H9 (cell line): ENCODE data around the gene BAG3. TPM values are rescaled to one million over a fixed set of nuclear protein-coding genes. Genes with fewer than 3 reads are reported as not detected.

Experiments
- DNase-seq: peaks from one replicate; pipeline ENCODE4 v3.0.0-alpha.2; 2017
- H2AFZ ChIP-seq: one replicate; pipeline ENCODE4 v1.6.1; 2013; ENCODE audit warnings: mild to moderate bottlenecking, low read length, control low read depth, moderate library complexity
- H2AK5ac ChIP-seq: 2 replicates; pipeline ENCODE4 v1.6.1; 2013; ENCODE audit warnings: low read length, control low read depth, mixed read lengths; ENCODE audit not compliant: insufficient read length
- H2BK120ac ChIP-seq: one replicate; pipeline ENCODE4 v1.6.1; 2013; ENCODE audit warnings: low read depth, mild to moderate bottlenecking, low read length, control low read depth, inconsistent platforms; ENCODE audit not compliant: poor library complexity, severe bottlenecking
- H2BK12ac ChIP-seq: 2 replicates; pipeline ENCODE4 v1.6.1; 2013; ENCODE audit warnings: low read length, control low read depth, mixed read lengths, low read depth; ENCODE audit not compliant: insufficient read length
- H2BK15ac ChIP-seq: 2 replicates; pipeline ENCODE4 v1.6.1; 2013; ENCODE audit warnings: low read depth, low read length, control low read depth
- H2BK20ac ChIP-seq: one replicate; pipeline ENCODE4 v1.6.1; 2013; ENCODE audit warnings: low read depth, mild to moderate bottlenecking, low read length, control low read depth, inconsistent platforms; ENCODE audit not compliant: poor library complexity, severe bottlenecking
- H2BK5ac ChIP-seq: 2 replicates; pipeline ENCODE4 v1.6.1; 2013; ENCODE audit warnings: low read length, control low read depth, mixed read lengths; ENCODE audit not compliant: insufficient read length
- H3K14ac ChIP-seq: 2 replicates; pipeline ENCODE4 v1.6.1; 2013; ENCODE audit warnings: low read length, control low read depth; ENCODE audit not compliant: insufficient read depth
- H3K18ac ChIP-seq: 2 replicates; pipeline ENCODE4 v1.6.1; 2013; ENCODE audit warnings: low read depth, mild to moderate bottlenecking, mixed read lengths, low read length, control low read depth; ENCODE audit not compliant: insufficient read length
- H3K23ac ChIP-seq: 2 replicates; pipeline ENCODE4 v1.6.1; 2013; ENCODE audit warnings: low read length, control low read depth, mixed read lengths, low read depth; ENCODE audit not compliant: insufficient read length
- H3K23me2 ChIP-seq: 2 replicates; pipeline ENCODE4 v1.6.1; 2013; ENCODE audit warnings: low read depth, mild to moderate bottlenecking, mixed read lengths, low read length, control low read depth; ENCODE audit not compliant: insufficient read length, poor library complexity, severe bottlenecking
- H3K27ac ChIP-seq: 2 replicates; pipeline ENCODE4 v1.5.1; 2013; ENCODE audit warnings: low read length, control low read depth, mixed read lengths, low read depth; ENCODE audit not compliant: insufficient read length
- H3K27me3 ChIP-seq: 2 replicates; pipeline ENCODE4 v1.6.1; 2013; ENCODE audit warnings: low read length, control low read depth, inconsistent platforms; ENCODE audit not compliant: insufficient read depth
- H3K4ac ChIP-seq: 2 replicates; pipeline ENCODE4 v1.6.1; 2013; ENCODE audit warnings: low read depth, mild to moderate bottlenecking, control low read depth, inconsistent platforms, low read length, moderate library complexity
- H3K4me1 ChIP-seq: 2 replicates; pipeline ENCODE4 v1.6.1; 2013; ENCODE audit warnings: low read length, control low read depth, inconsistent platforms; ENCODE audit not compliant: insufficient read depth
- H3K4me2 ChIP-seq: 2 replicates; pipeline ENCODE4 v1.6.1; 2013; ENCODE audit warnings: low read length, control low read depth, mixed read lengths; ENCODE audit not compliant: insufficient read length, insufficient read depth
- H3K56ac ChIP-seq: 2 replicates; pipeline ENCODE4 v1.6.1; 2013; ENCODE audit warnings: low read depth, mild to moderate bottlenecking, mixed read lengths, low read length, control low read depth; ENCODE audit not compliant: insufficient read length
- H3K79me1 ChIP-seq: 2 replicates; pipeline ENCODE4 v1.6.1; 2013; ENCODE audit warnings: low read depth, mild to moderate bottlenecking, moderate library complexity, low read length, control low read depth, inconsistent platforms; ENCODE audit not compliant: insufficient read depth, poor library complexity, severe bottlenecking
- H3K79me2 ChIP-seq: 2 replicates; pipeline ENCODE4 v1.6.1; 2013; ENCODE audit warnings: low read length, control low read depth, inconsistent platforms; ENCODE audit not compliant: insufficient read depth
- H3K9ac ChIP-seq: 2 replicates; pipeline ENCODE4 v1.6.1; 2013; ENCODE audit warnings: low read length, control low read depth, mixed read lengths; ENCODE audit not compliant: insufficient read length; ENCODE audit errors: extremely low read depth
- H3K9me3 ChIP-seq: one replicate; pipeline ENCODE4 v1.6.1; 2013; ENCODE audit warnings: low read depth, low read length, inconsistent platforms; ENCODE audit not compliant: control insufficient read depth
- H3T11ph ChIP-seq: one replicate; pipeline ENCODE4 v1.6.1; 2013; ENCODE audit warnings: mild to moderate bottlenecking, low read length, control low read depth, inconsistent platforms
- H4K20me1 ChIP-seq: one replicate; pipeline ENCODE4 v1.6.1; 2013; ENCODE audit not compliant: control insufficient read depth, insufficient read length, insufficient read depth
- H4K5ac ChIP-seq: 2 replicates; pipeline ENCODE4 v1.6.1; 2013; ENCODE audit warnings: low read depth, mild to moderate bottlenecking, mixed read lengths, low read length, control low read depth; ENCODE audit not compliant: insufficient read length
- H4K8ac ChIP-seq: replicated peaks from 2 replicates; pipeline ENCODE4 v1.6.1; 2013; ENCODE audit warnings: low read length, control low read depth, mixed read lengths, low read depth; ENCODE audit not compliant: insufficient read length
- H4K91ac ChIP-seq: 2 replicates; pipeline ENCODE4 v1.6.1; 2013; ENCODE audit warnings: low read depth, mild to moderate bottlenecking, moderate library complexity, mixed read lengths, low read length, control low read depth; ENCODE audit not compliant: insufficient read length
- H3K27ac Mint-ChIP-seq, 3 experiments: 2 replicates in 2 of 3; 3 replicates in 1 of 3; pipeline ENCODE4 v1.8.0; 2020 to 2021; ENCODE audit warnings: mixed read lengths in 3 of 3, mild to moderate bottlenecking in 1 of 3, moderate library complexity in 1 of 3
- H3K27me3 Mint-ChIP-seq: 2 replicates; pipeline ENCODE4 v1.8.0; 2021; ENCODE audit warnings: low read depth, mild to moderate bottlenecking, moderate library complexity, mixed read lengths
- H3K36me3 Mint-ChIP-seq, 3 experiments: 2 replicates in 2 of 3; 3 replicates in 1 of 3; pipeline ENCODE4 v1.8.0; 2020 to 2021; ENCODE audit warnings: low read depth in 3 of 3, mixed read lengths in 3 of 3; ENCODE audit not compliant: insufficient read depth in 1 of 3
- H3K4me1 Mint-ChIP-seq, 2 experiments: 2 replicates each; pipeline ENCODE4 v1.8.0; 2020; ENCODE audit warnings: mixed read lengths in 2 of 2
- H3K4me3 Mint-ChIP-seq, 2 experiments: 2 replicates in 1 of 2; 3 replicates in 1 of 2; pipeline ENCODE4 v1.8.0; 2020 to 2021; ENCODE audit warnings: mild to moderate bottlenecking in 2 of 2, mixed read lengths in 2 of 2, moderate library complexity in 1 of 2
- H3K9me3 Mint-ChIP-seq, 2 experiments: 2 replicates in 1 of 2; 3 replicates in 1 of 2; pipeline ENCODE4 v1.8.0; 2020; ENCODE audit warnings: mild to moderate bottlenecking in 2 of 2, mixed read lengths in 2 of 2, moderate library complexity in 1 of 2
- CTCF ChIP-seq: fragments of 200-600 bp; sonication (generic); conservative IDR thresholded peaks from 3 replicates; pipeline ENCODE4 v1.8.0; 2021; ENCODE audit warnings: antibody characterized with exemption, mild to moderate bottlenecking
- WGBS: extraction: QIAGEN DNeasy Blood & Tissue Kit; methylation state at CpG from one replicate; pipeline ENCODE4 v1.1.7; 2013; ENCODE audit warnings: missing lambda C conversion rate, low lambda C conversion rate, mixed read lengths; ENCODE audit not compliant: insufficient read length; ENCODE audit errors: extremely low coverage; 5-methylcytosine and 5-hydroxymethylcytosine counted together
- total RNA-seq: library from RNA; stranded (reverse); gene quantifications from 2 replicates; pipeline ENCODE4 v1.2.1, GENCODE V29; 2021

Gene BAG3
- total RNA-seq, 1 experiment from 2014 or later = 11.4 TPM

GRCh38 chr10:119608316-119609155, 42.6 kb upstream of the BAG3 start:
- H2BK20ac ChIP-seq = no peak overlapping the region
- H3K56ac ChIP-seq = no peak overlapping the region
- no peaks in the 10 kb centered on the region for H3K9me3 ChIP-seq
- no peaks in the 10 kb centered on the region for H3K4me1 ChIP-seq
- H3K27me3 ChIP-seq = no peaks in the 10 kb centered on the region
- DNase-seq = peak; percentile 55
- H2AK5ac ChIP-seq = no peak overlapping the region
- Mint-ChIP-seq H3K4me1 (peaks cover 2 to 6% of the 10 kb centered on the region in 2 experiments), H3K9me3 (peaks cover 3 to 9% of the 10 kb centered on the region in 2 experiments), H3K27me3 (peaks cover 5% of the 10 kb centered on the region), H3K4me3 (peak overlapping the region in 1 of 2 experiments; percentile 53; a peak in 2 of 5 replicates), H3K36me3 (0 out of 7 replicates have a peak, but pooled peaks cover 0 to 3% (median 3%) of the 10 kb centered on the region in 3 experiments), H3K27ac (no peak overlapping the region)
- H3K9ac ChIP-seq = no peak overlapping the region
- no peak overlapping the region for H3T11ph ChIP-seq
- H4K20me1 ChIP-seq = no peaks in the 10 kb centered on the region
- no peak overlapping the region for H3K4me2 ChIP-seq
- H4K8ac ChIP-seq = no peak overlapping the region
- WGBS = no CpG with 5 or more reads among the region's 15 CpGs
- H4K91ac ChIP-seq = no peak overlapping the region
- TF ChIP-seq CTCF = peak; percentile 76
- H3K27ac ChIP-seq = no peak overlapping the region
- no peak overlapping the region for H3K18ac ChIP-seq
- H3K23ac ChIP-seq = no peak overlapping the region
- H3K79me2 ChIP-seq = no peaks in the 10 kb centered on the region
- no peaks in the 10 kb centered on the region for H3K23me2 ChIP-seq
- H3K14ac ChIP-seq = no peak overlapping the region
- H2BK15ac ChIP-seq = no peak overlapping the region
- no peak overlapping the region for H2BK5ac ChIP-seq
- no peak overlapping the region for H3K4ac ChIP-seq
- H2AFZ ChIP-seq = no peak overlapping the region
- no peak overlapping the region for H2BK120ac ChIP-seq
- H2BK12ac ChIP-seq = no peak overlapping the region
- H3K79me1 ChIP-seq = no peaks in the 10 kb centered on the region
- no peak overlapping the region for H4K5ac ChIP-seq
